Embryonic facial prominence (tissue), 1 donor: ENCODE measurements around the gene PTH2R.
"Not testable (repeated sequence)": the region's sequence is repeated elsewhere in the genome, so short reads cannot be mapped to it uniquely, and the experiment has no call there.

ENCODE experiments used
- DNase-seq: peaks from one replicate; pipeline ENCODE4 v3.0.0-alpha.2; 2016; ENCODE audit errors: extremely low spot score

PTH2R gene

GRCh38 chr2:208389940-208390339 is 16.7 kb upstream of the PTH2R start:
- DNase-seq = no peak

GRCh38 chr2:208392300-208392699 is 14.3 kb upstream of the PTH2R start:
- DNase-seq = no peak

- DNase-seq = not testable (repeated sequence)
Measured at GRCh38 chr2:208396796-208397195, 9.8 kb upstream of the PTH2R start.

DNA sequence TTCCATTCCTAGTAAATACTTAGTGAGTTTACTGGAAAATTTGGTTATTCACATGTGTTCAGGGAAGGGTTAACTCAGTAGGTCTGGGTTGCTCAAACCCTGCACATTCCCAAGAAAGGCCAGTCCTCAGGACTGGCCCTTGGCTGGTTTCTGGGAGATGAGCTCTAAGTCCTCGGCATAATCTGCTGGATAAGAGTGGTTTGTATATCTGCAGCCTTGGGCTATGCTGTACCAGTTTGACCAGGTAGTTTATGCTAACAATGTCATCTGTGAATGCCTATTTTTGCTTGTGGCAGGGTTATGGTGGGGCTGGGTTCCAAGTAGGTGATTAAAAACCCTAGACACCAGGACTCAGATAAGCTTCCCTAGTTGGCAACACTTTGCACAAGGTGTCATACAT is 7.4 kb upstream of the PTH2R start:
- no peak for DNase-seq

DNA sequence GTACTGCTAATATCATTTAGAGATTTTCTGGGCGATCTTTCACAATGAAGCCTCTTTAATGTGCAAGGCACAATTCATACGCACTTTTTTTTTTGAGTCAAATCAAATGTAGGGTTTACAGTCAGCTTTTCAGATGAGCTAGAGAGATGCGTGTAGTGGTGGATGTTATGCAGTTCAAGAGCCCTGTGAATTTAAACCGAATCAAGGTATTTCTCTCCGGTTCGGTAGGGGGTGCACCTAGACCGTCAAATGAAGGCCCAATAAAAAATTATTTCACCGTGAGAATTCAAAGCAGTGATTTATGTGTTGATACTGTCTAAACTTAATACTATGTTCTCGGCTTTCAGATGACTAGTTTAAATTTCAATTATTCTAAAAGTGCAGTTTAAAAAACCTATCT is 1.1 kb downstream of the PTH2R start:
- DNase-seq = peak; percentile 63

GRCh38 chr2:208413931-208414330 is 7.3 kb downstream of the PTH2R start:
- DNase-seq = no peak

DNA sequence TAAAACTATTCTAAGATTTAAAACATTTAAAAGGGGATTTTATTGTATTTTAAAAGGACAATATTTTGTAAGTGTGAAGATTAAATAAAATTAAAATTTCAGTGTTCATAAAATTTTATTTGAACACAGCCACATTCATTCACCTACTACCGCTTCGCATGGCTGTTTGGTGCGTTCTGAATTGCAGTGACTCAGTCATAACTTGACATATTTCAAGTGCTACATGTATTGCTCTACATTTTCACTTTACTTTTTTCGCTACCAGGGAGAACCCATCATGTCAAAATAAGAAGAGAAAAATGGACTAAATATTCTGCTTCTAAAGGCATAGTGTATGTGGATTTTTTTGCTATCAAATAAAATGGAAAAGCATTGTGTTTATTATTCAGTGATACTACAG is 8.7 kb downstream of the PTH2R start:
- no peak for DNase-seq

- DNase-seq = no peak
Measured at GRCh38 chr2:208415897-208416296, 9.3 kb downstream of the PTH2R start.

DNA sequence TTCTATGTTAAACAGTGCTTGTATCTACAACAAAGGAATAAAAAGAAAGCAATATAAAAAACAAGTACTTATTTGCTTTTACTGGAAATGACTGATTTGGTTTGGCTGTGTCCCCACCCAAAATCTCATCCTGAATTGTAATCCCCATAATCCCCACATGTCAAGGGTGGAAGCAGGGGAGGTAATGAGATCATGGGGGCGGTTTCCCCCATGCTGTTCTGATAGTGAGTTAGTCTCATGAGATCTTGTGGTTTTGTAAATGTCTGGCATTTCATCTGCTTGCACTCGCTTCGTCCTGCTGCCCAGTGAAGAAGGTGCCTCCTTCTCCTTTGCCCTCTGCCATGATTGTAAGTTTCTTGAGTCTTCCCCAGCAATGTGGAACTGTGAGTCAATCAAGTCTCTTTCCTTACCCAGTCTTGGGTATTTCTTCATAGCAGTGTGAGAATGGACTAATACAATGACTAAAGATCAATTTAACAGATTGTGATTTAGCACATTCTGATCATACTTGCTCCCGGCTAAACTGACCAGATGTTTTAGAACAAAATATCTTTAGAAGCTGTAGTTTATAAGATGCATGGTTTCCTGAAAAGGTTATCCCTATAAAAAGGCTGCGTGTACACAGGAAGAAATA is 19.9 kb downstream of the PTH2R start:
- DNase-seq = no peak

DNA sequence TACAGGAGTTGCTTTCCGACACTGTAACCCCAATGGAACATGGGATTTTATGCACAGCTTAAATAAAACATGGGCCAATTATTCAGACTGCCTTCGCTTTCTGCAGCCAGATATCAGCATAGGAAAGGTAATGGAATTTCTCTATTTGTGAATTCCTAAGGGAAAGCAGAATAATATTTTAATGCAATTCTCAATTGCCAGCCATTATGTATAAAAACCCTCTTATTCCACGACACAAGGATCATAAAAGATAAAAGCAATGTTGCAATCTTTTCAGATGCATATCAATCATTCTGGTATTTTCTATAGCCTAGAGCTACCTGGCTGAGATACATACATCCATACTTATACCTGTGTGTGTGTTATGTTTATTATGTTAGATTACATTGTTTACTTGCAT is 31.2 kb downstream of the PTH2R start:
- no peak for DNase-seq

GRCh38 chr2:208440716-208441115 is 34.1 kb downstream of the PTH2R start:
- DNase-seq = no peak

DNA sequence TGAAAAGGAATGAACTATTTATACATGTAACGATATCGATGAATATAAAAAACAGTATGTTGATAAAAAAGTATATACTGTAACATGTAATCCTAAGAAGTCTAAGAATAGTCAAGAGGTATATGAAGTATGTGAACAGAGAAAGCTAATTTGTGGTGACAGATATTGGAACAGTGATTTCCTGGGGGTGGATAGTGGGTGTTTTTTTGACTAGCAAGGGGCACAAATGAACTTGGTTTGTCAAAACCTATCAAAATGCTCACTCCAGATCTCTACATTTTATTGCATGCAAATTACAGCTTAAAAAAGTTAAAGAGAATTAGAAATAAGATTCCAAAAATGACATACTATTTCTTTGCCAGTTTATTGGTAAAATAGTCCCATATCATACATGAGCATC is 35.4 kb downstream of the PTH2R start:
- DNase-seq = no peak

DNA sequence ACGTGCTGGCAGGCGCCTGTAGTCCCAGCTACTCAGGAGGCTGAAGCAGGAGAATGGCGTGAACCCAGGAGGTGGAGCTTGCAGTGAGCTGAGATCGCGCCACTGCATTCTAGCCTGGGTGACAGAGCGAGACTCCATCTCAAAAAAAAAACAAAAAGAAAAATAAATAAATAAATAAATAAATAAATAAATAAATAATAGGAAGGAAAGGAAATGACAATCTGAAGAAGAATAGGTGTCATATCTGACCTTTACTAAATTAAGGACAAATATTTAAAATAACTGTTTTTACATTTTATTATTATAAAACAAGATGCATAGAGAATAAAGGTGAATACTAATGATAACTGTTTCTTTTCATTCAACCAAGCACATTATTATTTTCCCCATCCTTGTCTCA is 40.9 kb downstream of the PTH2R start:
- DNase-seq = not testable (repeated sequence)

DNA sequence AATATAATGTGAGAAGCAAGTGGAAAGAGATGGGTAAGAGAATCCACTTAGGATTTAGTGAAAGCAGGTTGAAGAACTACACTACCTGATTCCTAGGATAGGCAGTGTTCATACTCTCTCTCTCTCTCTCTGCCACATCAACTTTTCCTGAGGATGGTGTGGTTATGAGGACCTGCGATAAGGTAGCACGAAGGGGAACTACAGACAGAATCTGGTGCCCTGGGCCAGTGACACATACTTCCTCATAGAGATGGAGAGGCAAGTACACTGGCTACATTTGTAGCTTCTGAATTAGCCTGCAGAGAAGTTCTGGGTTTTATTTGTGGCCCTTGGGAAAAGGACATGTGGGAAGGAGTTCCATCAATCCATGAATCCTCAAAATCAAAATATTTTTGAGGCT is 44.5 kb downstream of the PTH2R start:
- DNase-seq = no peak

- DNase-seq = no peak
Measured at GRCh38 chr2:208454861-208455260, 48.3 kb downstream of the PTH2R start.

- DNase-seq = no peak
Measured at GRCh38 chr2:208463721-208464120, 57.1 kb downstream of the PTH2R start.

- no peak for DNase-seq
Measured at GRCh38 chr2:208464205-208464604, 57.6 kb downstream of the PTH2R start.

DNA sequence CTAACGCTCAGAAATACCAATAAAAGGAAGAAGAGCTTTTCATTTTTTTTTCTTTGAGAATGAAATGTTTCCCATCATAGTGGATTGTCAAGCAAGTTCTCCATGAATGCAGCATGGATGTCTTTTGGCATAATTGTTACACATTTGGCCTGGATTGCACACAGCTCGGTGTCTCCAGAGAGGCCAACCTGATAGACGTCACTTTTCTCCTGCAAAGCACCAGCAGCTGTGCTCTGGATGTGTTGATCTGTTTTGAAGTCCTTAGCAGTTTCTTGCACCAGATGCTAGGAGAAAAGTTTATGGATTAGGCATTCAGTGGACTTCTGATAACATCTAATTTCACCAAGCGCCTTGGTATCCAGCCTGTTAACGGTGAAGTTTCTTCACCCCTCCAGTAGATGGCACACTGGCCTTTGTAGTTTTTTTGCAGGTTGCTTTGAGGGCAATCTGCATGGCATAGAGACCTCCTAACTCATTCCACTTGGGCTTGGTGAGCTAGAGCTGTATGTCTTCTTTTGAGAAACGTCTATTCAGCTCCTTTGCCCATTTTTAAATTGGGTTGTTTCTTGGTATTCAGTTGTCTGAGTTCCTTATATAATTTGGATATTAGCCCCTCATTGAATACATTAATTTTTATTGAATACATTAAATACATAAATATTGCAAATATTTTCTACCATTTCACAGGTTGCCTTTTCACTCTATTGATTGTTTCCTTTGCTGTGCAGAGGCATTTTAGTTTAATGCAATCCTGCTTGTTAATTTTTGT is 59.7 kb downstream of the PTH2R start:
- DNase-seq = no peak

DNA sequence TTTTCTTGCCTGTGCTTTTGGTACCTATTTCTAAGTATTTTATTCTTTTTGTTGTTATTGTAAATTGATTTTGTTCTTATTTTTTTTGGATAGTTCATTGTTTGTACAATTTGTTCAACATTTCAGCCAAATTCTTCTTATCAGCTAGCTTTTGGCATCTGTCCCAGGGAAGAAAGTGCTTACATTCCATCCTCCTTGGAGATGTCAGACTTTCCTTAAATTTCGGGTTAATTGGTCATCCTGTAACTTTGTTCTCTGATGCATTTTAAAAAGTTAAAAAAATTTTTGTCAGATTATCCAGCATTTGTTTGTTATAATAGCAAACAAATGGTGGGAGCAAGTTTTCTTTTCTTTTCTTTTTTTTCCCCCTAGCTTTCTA is 60.3 kb downstream of the PTH2R start:
- DNase-seq = no peak

- DNase-seq = no peak
Measured at GRCh38 chr2:208467564-208467963, 61.0 kb downstream of the PTH2R start.

GRCh38 chr2:208477741-208478140 is 71.1 kb downstream of the PTH2R start:
- DNase-seq = no peak

DNA sequence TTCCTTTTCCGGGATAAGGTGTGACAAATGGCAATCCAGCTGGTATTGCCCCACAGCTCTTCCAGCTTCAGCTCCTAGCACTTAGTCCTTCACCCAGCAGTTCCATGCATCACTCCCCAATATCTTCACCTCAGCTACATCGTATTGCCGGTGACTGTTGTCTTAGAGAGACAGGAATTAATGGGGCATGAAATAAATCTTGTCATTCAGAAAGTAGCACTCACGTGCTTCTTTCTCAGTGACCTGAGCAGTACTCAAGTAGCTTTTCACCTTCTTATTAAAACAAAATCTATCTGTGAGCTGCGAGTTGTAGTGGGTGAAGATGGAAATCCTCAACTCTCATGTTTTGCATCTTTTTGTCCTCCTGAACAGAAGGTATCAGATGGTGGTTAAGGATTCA is 72.8 kb downstream of the PTH2R start:
- DNase-seq = no peak

- DNase-seq = not testable (repeated sequence)
Measured at GRCh38 chr2:208481945-208482344, 75.4 kb downstream of the PTH2R start.
